Amniotic epithelial cell (primary cell): Measurements from ENCODE around the gene PRKCZ.

Experiments used
- DNase-seq: peaks from one replicate; pipeline ENCODE4 v3.0.0-alpha.2; 2010; ENCODE audit warnings: low read depth

The PRKCZ gene

GRCh38 chr1:2194898-2195673 is 144.9 kb downstream of the PRKCZ start:
- peak; percentile 76 for DNase-seq

DNA sequence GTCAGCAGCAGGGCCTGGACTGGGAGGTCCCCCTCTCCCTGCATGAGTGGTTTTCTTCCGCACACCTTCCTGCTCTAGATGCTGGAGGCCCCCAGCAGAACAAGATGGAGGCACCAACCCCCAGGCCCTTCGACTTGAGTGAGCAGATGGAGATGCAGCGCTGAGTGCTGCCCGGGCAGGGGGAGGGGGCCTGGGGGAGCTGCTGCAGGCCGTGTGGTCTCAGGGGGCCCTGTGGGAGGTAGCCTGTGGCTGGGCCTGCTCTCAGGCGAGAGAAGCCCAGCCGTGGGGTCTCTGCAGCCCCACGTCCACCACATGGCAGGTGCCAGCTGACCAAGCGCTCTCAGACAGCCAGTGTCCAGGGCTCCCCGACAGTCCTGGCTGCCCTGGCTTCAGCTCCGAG is 145.6 kb downstream of the PRKCZ start:
- no peak for DNase-seq

DNA sequence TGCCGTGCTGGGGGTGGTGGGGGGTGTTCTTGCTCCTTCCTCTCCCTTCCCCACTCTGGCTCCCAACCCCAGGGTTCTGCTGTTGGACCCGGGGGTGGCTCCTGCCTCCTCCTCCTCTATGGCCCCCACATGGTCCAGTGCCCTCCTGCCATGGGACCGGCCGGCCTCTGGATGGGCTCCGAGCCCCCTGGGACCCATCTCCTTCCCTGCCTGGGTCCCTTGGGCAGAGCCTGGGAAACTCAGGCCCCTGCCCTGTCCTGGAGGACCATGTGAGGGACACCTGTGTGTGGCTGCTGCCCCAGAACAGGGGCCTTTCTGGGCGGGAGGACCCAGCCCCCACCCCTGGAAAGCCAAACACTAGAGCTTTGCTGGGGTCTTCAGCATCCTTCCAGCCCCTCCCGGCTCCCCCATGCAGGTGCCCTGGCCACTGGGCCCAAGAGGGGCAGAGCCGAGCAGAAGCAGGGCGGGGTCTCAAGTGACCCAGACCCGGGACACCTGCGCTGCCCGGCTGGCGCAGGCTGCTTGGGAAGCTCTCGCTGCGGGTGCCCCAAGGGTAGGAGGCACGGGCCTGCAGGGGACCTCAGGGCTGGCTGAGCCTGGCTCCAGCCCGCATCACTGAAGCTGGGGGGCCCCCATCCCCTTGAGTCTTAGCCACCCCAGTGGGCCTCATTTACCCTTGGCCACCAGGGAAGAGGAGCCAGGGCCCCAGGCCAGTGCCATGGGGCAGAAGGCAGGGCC is 146.9 kb downstream of the PRKCZ start:
- no peak for DNase-seq

DNA sequence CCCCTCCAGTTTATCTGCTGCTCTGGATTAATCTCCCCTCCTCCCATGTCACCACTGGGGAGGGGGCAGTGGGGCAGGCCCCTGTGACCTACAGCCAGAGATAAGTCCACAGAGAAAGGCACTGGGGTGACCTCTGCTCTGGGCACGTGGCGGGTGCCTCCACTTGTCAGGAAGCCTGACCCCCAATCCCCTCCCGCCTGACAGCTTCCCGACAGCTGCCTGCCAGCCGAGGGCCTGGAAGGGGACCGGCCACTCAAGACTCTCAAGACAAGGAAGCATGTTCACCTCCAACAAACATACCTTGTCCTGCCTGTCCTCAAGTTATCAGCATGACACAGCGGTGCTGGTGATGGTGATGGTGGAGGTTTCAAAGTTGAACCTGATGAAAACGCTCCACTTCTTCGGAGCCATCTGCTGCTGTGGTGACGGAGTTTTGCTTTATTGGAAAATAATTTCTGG is 147.5 kb downstream of the PRKCZ start:
- no peak for DNase-seq

- DNase-seq, result no peak
These were observed 148.4 kb downstream of the PRKCZ start for GRCh38 chr1:2198571-2198970.

GRCh38 chr1:2199042-2199810 is 149.0 kb downstream of the PRKCZ start:
- peak; percentile 85 for DNase-seq

- no peak for DNase-seq
These were observed 150.2 kb downstream of the PRKCZ start for GRCh38 chr1:2200308-2200943.

GRCh38 chr1:2201062-2201461 is 150.9 kb downstream of the PRKCZ start:
- no peak for DNase-seq

DNA sequence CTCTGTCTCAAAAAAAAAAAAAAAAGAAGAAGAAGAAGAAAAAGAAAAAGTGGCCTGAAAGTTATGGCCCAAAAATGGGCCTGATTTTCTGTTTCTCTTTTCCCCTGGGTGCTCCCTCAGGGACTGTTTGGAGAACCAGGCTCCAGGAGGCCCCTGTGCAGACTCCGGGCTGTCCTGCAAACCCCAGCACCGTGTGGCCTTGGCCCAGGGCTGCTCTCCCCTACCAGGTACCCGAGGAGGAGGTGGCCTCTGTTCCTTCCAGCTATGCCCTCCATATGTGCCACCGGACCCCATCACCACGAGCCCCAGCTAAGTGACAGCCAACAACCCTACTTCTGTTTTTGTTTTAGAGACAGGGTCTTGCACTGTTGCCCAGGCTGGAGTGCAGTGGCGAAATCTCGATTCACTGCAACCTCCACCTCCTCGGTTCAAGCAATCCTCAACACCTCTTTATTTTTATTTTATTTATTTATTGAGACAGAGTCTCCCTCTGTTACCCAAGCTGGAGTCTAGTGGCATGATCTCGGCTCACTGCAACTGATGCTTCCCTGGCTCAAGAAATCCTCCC is 151.9 kb downstream of the PRKCZ start:
- no peak for DNase-seq

GRCh38 chr1:2202843-2203601 is 152.8 kb downstream of the PRKCZ start:
- no peak for DNase-seq

- no peak for DNase-seq
These were observed 153.6 kb downstream of the PRKCZ start for GRCh38 chr1:2203671-2204414.

DNA sequence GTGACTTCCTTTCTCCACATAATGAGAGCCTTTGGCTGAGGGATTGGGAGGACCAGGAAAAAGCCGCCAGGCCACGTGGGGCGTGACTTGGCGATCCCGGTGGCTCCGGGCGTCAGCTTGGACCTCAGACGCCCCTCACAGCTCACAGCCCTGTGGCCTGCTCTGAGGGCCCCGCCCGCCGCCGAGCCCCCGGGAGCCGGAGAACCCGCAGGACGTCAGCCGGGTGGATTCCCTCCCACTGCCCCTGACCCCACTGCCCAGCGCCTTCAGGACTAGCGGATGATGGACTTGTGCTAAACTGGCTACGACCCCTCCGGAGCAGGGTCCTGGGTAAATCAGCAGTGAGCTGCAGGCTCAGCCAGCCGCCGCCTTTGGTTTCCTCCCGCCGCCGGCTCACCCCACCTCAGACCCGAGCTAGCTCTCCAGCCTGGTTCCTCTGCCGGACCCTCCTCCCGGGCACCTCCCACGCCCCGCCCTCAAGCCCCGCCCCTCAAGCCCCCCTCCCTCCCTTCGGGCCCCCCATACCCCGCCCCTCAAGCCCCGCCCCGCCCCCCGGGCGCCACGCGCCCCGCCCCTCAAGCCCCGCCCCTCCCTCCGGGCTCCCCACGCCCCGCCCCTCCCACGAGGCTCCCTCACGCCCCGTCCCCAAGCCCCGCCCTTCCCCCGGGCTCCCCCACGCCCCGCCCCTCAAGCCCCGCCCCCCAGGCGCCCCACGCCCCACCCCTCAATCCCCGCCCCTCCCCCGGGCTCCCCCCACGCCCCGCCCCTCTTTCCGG is 154.4 kb downstream of the PRKCZ start:
- DNase-seq, result peak; percentile 64

DNA sequence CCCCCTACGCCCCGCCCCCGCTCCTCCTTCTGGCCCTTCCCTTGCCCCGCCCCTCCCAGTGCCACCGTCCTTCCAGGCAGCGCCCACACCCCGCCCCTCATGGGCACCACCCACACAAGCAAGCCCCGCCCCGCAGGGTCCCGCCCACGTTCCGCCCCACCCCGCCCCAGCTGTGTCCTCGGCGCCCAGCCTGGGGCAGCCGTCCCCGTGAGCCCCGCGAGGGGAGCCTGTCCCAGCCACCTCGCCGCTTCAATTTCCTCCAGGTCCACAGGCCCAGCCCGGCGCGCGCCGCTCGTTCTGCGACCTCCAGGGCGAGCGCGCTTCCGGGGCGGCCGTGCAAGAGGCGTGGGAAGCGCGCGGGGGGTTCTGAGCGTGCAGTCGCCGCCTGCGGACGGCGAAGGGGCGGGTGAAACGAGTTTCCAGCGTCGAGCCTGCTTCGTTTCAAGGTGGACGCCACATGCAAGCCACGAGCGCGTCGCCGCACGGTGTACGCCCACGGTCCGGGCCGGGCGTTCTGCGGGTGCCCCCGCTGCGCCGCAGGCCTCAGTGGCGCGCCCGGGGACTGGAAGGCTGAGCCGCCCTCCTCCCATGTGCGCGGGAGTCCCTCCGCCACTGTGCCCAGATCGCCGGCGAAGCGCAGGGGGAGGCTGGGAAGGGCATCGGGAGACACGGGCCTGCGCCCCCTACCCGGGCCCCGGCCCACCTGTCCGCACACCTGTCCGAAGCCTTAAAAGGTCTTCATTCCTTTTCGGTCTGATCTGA is 155.2 kb downstream of the PRKCZ start:
- peak; percentile 88 for DNase-seq

DNA sequence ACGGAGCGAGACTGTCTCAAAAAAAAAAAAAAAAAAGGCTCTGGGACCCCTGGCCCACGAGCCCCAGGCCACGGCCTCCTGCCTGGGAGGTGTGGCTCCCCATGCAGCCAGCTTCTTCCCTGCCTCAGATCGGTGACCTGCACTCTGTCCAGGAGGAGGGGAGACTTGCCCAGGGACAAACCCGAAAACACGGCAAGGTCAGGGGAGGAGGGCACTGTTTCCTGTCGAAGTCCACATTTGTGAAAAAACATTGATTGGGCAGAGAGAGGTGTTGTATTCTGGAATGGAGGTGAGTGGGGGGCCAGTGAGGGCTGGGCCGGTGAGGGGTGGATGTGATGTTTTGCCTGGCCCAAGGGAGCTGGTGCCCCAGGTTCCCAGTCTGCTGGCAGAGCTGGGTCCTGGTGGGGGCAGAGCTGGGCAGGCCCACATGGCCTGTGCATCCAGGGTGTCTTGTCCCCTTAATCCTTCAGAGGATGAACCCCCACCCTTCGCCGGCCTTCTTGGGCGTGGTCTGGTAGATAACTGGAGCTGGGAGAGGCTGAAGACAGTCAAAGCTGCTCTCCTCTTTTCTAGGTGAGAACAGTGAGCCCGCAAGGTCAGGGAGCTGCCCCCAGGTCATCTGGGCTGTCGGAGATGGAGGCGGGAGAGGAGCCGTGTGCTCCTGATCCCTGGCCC is 156.7 kb downstream of the PRKCZ start:
- no peak for DNase-seq

GRCh38 chr1:2208309-2209239 is 158.4 kb downstream of the PRKCZ start:
- peak; percentile 18 for DNase-seq

DNA sequence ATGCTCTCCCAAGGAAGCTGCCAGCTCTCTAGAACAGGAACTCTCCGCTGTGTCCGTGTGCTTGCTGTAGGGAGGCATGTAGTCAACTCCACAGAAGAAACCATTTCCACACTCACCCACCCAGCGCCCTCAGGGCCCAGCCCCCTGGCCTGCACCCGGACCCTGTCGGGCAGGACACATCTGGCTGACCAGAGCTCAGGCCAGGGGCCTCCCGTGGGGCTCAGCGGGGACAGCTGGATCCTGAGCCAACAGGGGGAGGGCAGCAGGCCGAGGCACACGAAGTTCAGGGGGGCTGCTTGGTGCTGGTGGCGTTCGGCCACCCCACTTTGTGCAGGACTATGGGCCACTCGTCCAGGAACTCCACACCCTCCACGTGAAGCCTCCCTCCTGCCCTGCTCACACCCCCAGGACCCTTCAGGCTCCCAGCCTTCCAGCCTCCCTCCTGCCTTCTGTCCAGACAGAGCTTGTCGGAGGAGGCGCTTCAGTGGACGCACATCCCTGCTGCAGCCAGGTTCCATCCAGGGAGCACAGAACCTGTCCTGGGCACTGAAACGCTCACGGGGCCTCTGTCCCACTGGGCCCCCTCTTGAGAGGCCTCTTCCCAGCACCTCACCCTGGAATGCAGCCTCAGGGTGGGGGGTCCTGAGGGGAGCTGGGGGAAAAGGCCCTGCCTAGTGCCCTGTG is 159.3 kb downstream of the PRKCZ start:
- DNase-seq, result no peak
